ENCODE data around the gene B3GNT3.

B3GNT3 gene

DNA sequence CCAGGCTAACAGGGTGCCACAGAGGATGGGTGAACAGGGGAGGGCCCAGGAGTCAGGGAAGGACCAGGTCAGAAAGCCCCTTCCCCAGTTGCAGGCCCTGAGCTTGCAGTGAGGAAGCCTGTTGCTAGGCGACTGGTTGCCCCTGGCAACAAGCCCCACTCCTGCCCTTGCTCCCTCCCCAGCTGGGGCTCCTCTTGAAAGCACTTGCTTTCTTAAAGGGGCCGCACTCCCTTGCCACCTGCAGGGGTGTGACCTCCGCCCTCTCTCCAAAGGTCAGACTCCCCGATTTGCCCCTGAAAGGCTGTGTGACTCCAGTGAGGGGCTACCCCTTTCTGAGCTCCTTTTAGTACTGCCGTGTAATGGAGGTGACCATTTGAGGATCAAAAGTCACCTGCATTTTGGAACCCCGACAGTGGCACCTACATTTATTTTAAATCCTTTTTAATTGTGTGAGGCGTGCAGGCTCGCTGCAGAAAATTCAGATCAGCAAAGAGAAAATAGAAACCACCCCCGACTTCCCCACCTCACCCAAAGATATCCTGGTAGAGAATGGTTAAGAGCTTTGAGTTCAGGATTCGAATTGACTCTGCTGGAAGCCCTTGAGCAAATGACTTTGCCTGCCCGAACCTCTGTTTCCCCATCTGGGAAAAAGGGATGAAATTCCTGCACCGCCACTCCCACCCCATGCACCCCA lies 38.8 kb upstream of the B3GNT3 start:
- CTCF ChIA-PET: interaction anchor here (1.4 kb wide), 2 partner anchors 10 to 103 kb away, joined by 3 to 4 read pairs; partner anchors contain the start of gene RPL18A
- peaks cover 57% of the 10 kb centered on the region for H3K36me3 Mint-ChIP-seq
- H3K9me3 Mint-ChIP-seq: no peaks in the 10 kb centered on the region
- DNase-seq: peak; percentile 62
- H3K27me3 Mint-ChIP-seq: no peaks in the 10 kb centered on the region
- no peak overlapping the region for H3K4me3 Mint-ChIP-seq
- peaks cover 39% of the 10 kb centered on the region for H3K4me1 Mint-ChIP-seq
- H3K27ac Mint-ChIP-seq: peak overlapping the region; percentile 21

DNA sequence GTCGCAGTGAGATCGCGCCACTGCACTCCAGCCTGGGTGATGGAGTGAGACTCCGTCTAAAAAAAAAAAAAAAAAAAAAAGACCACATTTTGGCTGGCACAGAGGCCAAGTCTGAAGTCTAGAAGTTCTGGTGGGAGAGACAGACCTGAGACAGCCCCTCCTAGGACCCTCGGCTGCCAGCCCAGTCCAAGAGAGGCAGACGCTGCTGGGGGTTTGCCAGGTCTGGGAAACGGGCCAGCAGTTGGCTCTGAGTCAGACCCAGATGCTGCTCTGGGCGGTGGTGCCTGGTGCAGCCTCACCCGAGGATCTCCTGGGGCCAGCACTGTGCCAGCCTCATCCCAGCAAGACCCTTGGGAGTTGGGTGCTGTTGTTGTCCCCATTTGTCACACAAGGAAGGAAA lies 37.8 kb upstream of the B3GNT3 start:
- Mint-ChIP-seq H3K4me1 (peaks cover 33% of the 10 kb centered on the region), H3K36me3 (peaks cover 57% of the 10 kb centered on the region), H3K27me3 (no peaks in the 10 kb centered on the region), H3K27ac (peak overlapping the region; percentile 51), H3K9me3 (no peaks in the 10 kb centered on the region), H3K4me3 (no peak overlapping the region)
- CTCF ChIA-PET: interaction anchor here (1.4 kb wide), 1 partner anchor 9 kb away, joined by 3 read pairs; no protein-coding TSS in a partner anchor
- DNase-seq: no peak

DNA sequence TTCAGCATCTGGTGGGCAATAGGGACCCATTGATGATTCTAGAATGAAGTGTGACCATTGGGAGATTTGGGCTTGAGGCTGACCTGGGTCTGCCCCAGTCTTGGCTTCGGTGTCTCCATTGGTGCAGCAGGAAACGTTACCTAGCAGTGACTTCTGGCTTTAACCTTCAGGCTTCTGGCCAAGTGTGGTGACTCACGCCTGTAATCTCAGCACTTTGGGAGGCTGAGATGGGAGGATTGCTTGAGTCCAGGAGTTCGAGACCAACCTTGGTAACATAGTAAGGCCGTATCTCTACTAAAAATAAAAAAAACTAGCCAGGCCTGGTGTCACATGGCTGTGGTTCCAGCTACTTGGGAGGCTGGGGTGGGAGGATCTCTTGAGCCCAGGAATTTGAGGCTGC lies 36.4 kb upstream of the B3GNT3 start:
- peaks cover 62% of the 10 kb centered on the region for H3K36me3 Mint-ChIP-seq
- no peak overlapping the region for H3K4me3 Mint-ChIP-seq
- no peak for DNase-seq
- H3K27ac Mint-ChIP-seq: peak overlapping the region; percentile 19
- H3K27me3 Mint-ChIP-seq: no peaks in the 10 kb centered on the region
- no peaks in the 10 kb centered on the region for H3K9me3 Mint-ChIP-seq
- CTCF ChIA-PET: interaction anchor here (1.0 kb wide), 1 partner anchor 101 kb away, joined by 3 read pairs; the partner anchor contains the start of gene RPL18A
- H3K4me1 Mint-ChIP-seq: peaks cover 26% of the 10 kb centered on the region

DNA sequence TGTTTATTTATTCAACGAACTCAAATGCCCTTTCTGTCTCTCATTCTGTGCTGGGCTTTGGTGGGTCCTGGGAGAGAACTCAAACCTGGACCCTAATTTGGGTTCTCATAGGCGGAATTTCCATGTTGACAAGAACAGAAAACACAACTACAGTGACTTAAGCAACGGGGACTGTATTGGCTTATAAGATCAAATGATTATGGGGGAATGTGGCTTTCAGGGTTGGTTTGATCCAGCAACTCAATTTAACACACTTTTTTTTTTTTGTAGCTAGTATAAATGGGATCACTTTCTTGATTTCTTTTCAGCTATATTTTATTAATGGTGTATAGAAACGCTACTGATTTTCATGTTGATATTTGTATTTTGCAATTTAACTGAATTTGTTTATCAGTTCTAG lies 33.8 kb upstream of the B3GNT3 start:
- Mint-ChIP-seq H3K36me3 (peaks cover 54% of the 10 kb centered on the region), H3K27me3 (no peaks in the 10 kb centered on the region), H3K9me3 (no peaks in the 10 kb centered on the region), H3K4me3 (no peak overlapping the region), H3K27ac (no peak overlapping the region), H3K4me1 (peaks cover 15% of the 10 kb centered on the region)
- no peak for DNase-seq
- CTCF ChIA-PET: interaction anchor here (0.6 to 1.6 kb wide), 3 partner anchors 10 to 267 kb away, joined by 3 read pairs; partner anchors contain the start of gene FCHO1

DNA sequence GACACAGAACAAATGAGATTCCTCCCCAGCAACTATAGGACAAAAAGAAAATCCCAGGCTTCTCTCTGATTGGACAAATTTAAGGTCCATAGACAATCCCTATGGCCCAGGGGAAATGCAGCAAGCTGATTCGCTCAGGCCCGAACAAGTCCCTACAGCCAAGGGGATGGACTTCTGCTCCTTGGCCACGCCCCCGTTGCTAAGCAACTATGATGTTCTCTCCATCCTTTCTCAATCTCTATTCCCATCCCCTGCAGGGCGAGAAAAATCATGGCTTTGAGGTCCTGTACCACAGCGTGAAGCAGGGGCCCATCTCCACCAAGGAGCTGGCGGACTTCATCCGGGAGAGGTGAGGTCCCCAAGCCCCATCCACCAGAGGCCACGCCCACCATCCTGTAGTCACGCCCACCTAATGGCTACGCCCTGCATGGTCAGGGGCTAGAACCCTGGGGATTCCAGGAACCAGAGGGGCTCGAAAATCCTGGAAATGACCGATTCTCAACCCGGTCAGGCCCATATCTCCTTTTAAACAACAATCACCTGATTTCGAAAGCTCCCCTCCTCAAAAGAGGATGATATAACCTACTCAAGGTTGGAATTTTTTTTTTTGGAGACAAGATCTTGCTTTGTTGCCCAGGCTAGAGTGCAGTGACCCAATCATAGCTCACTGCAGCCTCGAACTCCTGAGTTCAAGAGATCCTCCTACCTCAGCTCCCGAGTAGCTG lies 32.3 kb upstream of the B3GNT3 start:
- no peak overlapping the region for H3K27ac Mint-ChIP-seq
- H3K27me3 Mint-ChIP-seq: no peaks in the 10 kb centered on the region
- CTCF ChIA-PET: interaction anchor here (1.6 kb wide), 1 partner anchor 11 kb away, joined by 3 read pairs; the partner anchor contains the start of gene FCHO1
- H3K9me3 Mint-ChIP-seq: no peaks in the 10 kb centered on the region
- H3K4me1 Mint-ChIP-seq: peaks cover 12% of the 10 kb centered on the region
- DNase-seq: no peak
- peaks cover 51% of the 10 kb centered on the region for H3K36me3 Mint-ChIP-seq
- H3K4me3 Mint-ChIP-seq: no peak overlapping the region

DNA sequence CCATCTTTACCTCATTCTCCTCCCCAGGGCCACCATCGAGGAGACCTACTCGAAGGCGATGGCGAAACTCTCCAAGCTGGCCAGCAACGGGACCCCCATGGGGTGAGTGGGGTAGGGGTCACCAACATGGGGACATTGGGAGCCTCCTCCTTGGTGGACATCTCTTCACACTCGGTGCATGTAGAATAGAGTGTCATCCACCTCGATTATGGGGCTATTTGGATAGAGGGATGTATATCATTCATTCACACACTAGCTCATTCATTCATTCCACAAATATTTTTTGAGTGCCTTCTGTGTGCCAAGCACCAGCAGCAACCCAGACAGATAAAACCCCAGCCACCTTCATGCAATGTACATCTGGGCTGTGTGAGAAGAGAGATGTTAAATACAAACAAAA lies 30.6 kb upstream of the B3GNT3 start:
- Mint-ChIP-seq H3K4me1 (peaks cover 8% of the 10 kb centered on the region), H3K9me3 (no peaks in the 10 kb centered on the region), H3K27me3 (no peaks in the 10 kb centered on the region), H3K36me3 (peaks cover 48% of the 10 kb centered on the region), H3K27ac (no peak overlapping the region), H3K4me3 (no peak overlapping the region)
- CTCF ChIA-PET: interaction anchor here (0.8 kb wide), 1 partner anchor 11 kb away, joined by 3 read pairs; no protein-coding TSS in a partner anchor
- DNase-seq: no peak

DNA sequence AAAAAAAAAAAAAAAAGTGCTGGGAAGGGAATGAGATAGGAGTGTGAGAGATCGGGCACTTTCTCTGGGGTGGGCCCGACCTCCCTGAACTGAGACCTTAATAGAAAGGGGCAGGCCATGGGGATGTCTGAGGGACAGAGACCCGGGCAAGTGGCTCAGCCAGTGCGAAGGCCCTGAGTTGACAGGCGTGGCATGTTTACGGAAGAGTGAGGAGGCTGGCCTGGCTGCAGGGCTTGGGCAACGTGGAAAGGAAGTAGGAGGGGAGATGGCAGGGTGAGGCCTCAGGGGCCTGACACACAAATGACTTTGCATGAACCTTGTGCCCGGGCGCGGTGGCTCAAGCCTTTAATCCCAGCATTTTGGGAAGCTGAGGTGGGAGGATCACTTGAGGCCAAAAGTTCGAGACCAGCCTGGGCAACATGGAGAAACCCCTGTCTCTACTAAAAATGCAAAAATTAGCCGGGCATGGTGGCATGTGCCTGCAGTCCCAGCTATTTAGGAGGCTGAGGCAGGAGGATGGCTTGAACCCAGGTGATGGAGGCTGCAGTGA lies 29.8 kb upstream of the B3GNT3 start:
- no peak for DNase-seq
- Mint-ChIP-seq H3K27me3 (no peaks in the 10 kb centered on the region), H3K36me3 (peaks cover 50% of the 10 kb centered on the region), H3K9me3 (no peaks in the 10 kb centered on the region), H3K27ac (peak overlapping the region; percentile 64), H3K4me3 (no peak overlapping the region), H3K4me1 (peaks cover 8% of the 10 kb centered on the region)
- CTCF ChIA-PET: no interaction called here

DNA sequence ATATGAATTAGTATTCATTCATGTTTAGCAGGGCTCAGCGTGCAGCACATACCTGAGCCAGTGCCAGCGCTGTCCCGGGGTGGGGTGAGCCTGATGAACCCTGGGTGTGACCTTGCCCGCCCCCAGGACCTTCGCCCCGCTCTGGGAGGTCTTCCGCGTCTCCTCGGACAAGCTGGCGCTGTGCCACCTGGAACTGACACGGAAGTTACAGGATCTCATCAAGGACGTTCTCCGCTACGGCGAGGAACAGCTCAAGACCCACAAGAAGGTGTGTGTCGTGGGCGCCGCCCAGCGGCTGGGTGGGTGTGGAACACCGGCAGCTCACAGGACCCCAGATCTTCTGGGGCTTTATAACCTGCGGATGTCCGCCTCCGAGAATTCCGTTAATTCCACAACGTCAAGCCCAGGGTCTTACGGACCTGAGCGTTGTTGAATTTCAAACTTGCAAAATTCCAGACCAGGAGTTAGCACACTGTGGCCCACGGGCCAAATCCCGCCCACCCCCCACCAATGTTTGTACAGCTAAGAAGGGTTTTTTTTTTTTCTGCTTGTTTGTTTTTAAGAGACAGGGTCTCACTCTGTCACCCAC lies 28.3 kb upstream of the B3GNT3 start:
- peaks cover 48% of the 10 kb centered on the region for H3K36me3 Mint-ChIP-seq
- no peak overlapping the region for H3K27ac Mint-ChIP-seq
- H3K27me3 Mint-ChIP-seq: no peaks in the 10 kb centered on the region
- peaks cover 8% of the 10 kb centered on the region for H3K4me1 Mint-ChIP-seq
- H3K4me3 Mint-ChIP-seq: no peak overlapping the region
- CTCF ChIA-PET: interaction anchor here (1.0 to 1.7 kb wide), 9 partner anchors 10 to 93 kb away, joined by 3 to 6 read pairs (median 4); partner anchors contain the start of gene RPL18A
- peak; percentile 46 for DNase-seq
- H3K9me3 Mint-ChIP-seq: no peaks in the 10 kb centered on the region

DNA sequence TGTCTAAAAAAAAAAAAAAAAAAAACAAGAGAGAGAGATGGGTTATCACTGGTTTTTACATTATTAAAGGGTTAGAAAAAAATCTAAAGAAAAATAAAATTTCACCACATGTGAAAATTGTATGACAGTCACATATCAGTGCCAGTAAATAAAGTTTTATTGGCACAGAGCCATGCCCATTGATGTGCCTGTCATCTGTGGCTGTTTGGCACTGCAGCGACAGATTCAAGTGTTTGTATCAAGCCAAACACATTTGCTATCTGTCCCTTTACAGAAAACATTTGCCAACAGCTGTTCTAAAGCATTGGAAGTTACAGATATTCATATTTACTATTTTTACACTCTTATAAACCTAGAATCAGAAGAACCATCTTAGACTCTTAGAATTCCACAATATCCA lies 27.4 kb upstream of the B3GNT3 start:
- DNase-seq: no peak
- Mint-ChIP-seq H3K4me1 (peaks cover 8% of the 10 kb centered on the region), H3K4me3 (no peak overlapping the region), H3K27ac (no peak overlapping the region), H3K27me3 (no peaks in the 10 kb centered on the region), H3K9me3 (no peaks in the 10 kb centered on the region), H3K36me3 (peaks cover 52% of the 10 kb centered on the region)
- CTCF ChIA-PET: interaction anchor here (1.4 to 1.7 kb wide), 2 partner anchors 17 to 21 kb away, joined by 3 to 5 read pairs; no protein-coding TSS in a partner anchor

DNA sequence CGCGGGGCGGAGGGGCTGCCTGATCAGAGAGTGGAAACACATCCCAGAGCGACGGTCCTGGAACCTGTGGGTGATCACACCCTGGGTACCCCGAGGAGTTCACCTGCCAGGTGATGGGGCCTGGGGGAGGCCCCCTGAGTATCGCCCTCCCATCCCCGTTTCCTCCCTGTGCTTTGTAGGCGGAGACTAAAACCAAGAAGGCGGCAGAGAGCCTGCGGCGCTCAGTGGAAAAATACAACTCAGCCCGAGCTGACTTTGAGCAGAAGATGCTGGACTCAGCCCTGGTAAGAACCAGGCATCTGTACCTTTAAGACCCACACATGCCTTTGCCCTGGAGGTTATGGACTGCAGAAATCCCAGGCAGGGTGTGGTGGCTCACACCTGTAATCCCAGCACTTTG lies 24.3 kb upstream of the B3GNT3 start:
- no peak for DNase-seq
- Mint-ChIP-seq H3K27ac (no peak overlapping the region), H3K4me1 (peaks cover under 1% of the 10 kb centered on the region), H3K27me3 (no peaks in the 10 kb centered on the region), H3K9me3 (no peaks in the 10 kb centered on the region), H3K4me3 (no peak overlapping the region), H3K36me3 (peaks cover 55% of the 10 kb centered on the region)
- CTCF ChIA-PET: interaction anchor here (2.5 kb wide), 1 partner anchor 13 kb away, joined by 7 read pairs; no protein-coding TSS in a partner anchor

DNA sequence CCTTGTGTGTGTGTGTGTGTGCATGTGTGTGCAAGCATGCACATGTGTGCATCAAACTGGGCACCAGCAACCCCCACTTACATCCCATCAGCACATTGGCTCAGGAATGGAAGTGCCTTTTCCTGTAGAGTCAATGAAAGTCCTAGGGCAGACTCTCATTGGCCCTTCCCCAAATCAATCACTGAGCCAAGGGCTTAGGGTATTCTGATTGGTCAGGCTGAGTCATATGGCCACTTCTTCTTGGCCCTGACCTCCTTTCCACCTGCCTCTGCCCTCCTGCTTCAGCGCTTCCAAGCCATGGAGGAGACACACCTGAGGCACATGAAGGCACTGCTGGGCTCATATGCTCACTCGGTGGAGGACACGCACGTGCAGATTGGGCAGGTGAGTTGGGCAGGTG lies 22.8 kb upstream of the B3GNT3 start:
- Mint-ChIP-seq H3K27ac (no peak overlapping the region), H3K4me1 (no peaks in the 10 kb centered on the region), H3K4me3 (no peak overlapping the region), H3K9me3 (no peaks in the 10 kb centered on the region), H3K36me3 (peaks cover 53% of the 10 kb centered on the region), H3K27me3 (no peaks in the 10 kb centered on the region)
- CTCF ChIA-PET: interaction anchor here (2.5 kb wide), 1 partner anchor 12 kb away, joined by 7 read pairs; no protein-coding TSS in a partner anchor
- no peak for DNase-seq

DNA sequence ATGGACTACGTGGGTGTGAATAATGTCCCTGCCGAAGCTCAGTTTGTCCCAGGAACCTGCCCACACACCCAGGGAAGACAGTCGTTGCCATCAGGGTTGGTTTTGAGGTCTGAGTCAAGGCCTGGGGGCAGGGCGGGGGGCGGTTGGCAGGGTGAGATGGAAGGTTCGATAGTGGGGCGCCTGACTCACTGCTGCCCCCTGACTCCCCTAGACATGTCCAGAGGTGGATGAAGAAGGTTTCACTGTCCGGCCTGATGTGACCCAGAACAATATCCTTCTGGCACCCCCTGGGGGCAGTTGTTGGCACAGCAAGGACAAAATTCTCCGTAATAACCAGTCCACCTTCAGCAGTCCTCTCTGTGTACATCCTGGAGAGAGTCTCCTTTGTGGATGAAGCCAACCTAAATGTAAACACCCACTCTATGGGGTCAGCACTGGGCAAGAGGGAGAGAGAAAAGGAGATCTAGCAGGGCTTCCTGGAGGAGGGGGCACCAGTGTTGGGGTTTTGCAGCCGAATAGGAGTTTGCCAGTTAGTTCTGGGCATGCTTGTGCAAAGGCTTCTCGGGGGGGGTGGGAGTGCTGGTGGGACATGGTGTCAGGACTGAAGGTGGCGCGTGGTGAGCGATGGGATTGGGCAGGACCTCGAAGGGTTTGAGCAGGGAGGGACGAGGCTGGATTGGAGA lies 19.6 kb upstream of the B3GNT3 start:
- Mint-ChIP-seq H3K36me3 (peaks cover 52% of the 10 kb centered on the region), H3K27ac (no peak overlapping the region), H3K4me1 (peaks cover 5% of the 10 kb centered on the region), H3K27me3 (no peaks in the 10 kb centered on the region), H3K9me3 (no peaks in the 10 kb centered on the region), H3K4me3 (no peak overlapping the region)
- CTCF ChIA-PET: interaction anchor here (0.5 to 3.0 kb wide), 8 partner anchors 8 to 326 kb away, joined by 3 to 21 read pairs (median 4); partner anchors contain the start of gene MAP1S
- DNase-seq: peak; percentile 54

DNA sequence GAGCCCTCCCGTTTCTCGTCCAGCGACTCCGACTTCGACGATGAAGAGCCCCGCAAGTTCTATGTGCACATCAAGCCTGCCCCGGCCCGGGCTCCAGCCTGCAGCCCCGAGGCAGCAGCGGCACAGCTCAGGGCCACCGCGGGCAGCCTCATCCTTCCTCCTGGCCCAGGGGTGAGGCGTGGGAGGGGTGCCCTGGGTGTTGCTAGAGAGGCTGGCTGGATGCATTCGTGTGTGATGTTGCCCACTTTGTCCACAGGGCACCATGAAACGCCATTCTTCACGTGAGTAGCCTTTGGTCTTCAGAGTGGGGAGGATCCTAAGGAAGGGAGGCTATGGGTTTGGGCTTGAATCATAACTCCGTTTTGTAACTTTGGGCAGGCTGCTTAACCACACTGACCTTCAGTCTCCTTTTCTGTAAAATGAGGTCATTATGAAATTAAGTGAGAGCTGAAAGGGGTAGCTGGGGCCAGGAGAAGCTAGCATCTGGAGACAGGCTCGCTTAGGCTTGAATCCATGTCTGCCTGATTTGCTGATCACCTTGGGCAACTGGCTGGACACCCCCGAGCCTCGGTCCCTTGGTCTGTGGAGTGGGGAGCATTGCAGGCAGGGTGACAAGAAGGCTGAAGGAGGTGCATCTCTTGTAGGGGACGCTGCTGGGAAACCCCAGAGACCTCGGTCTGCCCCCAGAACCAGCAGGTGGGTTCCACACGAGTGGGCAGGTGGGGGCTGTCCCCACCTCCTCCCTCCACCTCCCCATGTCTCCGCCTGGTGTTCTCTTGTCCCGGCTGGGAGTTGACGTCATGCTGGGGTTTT lies 18.7 kb upstream of the B3GNT3 start:
- H3K36me3 Mint-ChIP-seq: peaks cover 45% of the 10 kb centered on the region
- no peaks in the 10 kb centered on the region for H3K9me3 Mint-ChIP-seq
- H3K4me1 Mint-ChIP-seq: peaks cover 5% of the 10 kb centered on the region
- no peaks in the 10 kb centered on the region for H3K27me3 Mint-ChIP-seq
- no peak overlapping the region for H3K27ac Mint-ChIP-seq
- H3K4me3 Mint-ChIP-seq: no peak overlapping the region
- no peak for DNase-seq
- CTCF ChIA-PET: interaction anchor here (1.5 to 3.0 kb wide), 3 partner anchors 52 to 79 kb away, joined by 3 to 21 read pairs (median 10); no protein-coding TSS in a partner anchor
